Stimulated activated CD4-positive, alpha-beta T cell treated with anti-CD3 and anti-CD28 coated beads, Interleukin-1b, Interleukin-23, amount 100 ng/mL, for 48 hours (primary cell): ENCODE results near the gene SLC6A3.

ENCODE experiments used
- DNase-seq: peaks from one replicate; pipeline ENCODE4 v3.0.0-alpha.2; 2020

Gene SLC6A3

GRCh38 chr5:1344975-1345838 is 100.0 kb downstream of the SLC6A3 start, which contains the start of gene CLPTM1L:
Gene CLPTM1L (minus strand): TSS chr5:1345099. CDS start chr5:1344841, 258 bp downstream.
- DNase-seq, result peak; percentile 83

- peak; percentile 15 for DNase-seq
Observed at GRCh38 chr5:1343931-1344901, 101.0 kb downstream of the SLC6A3 start.

DNA sequence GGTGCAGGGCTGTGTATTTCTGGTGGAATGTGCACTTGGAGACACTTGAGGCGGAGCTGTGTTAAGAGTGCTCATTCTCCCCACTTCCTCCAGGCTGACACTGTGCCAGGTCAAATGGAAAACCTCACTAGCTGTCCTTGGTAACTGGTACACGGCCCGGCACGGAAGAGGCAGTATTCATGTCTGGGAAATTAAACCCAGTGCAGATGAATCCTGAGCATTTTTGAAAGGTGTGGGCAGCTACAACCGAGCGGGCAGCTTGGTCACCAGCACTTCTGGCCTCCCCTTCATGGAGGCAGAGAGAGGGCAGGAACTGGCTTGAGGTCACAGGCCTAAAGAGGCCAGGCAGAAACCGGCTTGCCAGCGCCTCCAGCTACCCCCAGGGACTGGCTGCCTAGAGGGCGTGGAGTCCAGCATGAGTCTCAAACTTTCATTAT is 101.9 kb downstream of the SLC6A3 start:
- DNase-seq, result no peak
